Effector memory CD8-positive, alpha-beta T cell (primary cell): ENCODE data around the gene DND1.
"Not testable (repeated sequence)": the region's sequence is repeated elsewhere in the genome, so short reads cannot be mapped to it uniquely, and the experiment has no call there.

Experiments used
- ATAC-seq: fragments of 150-1000 bp; cut with Tn5 transposase; replicated peaks from 2 replicates; pipeline ENCODE4 v1.10.0; 2021; ENCODE audit warnings: mild to moderate bottlenecking, moderate library complexity
- DNase-seq, 3 experiments: peaks; one replicate each; pipeline ENCODE4 v3.0.0; 2021
- H3K27ac Mint-ChIP-seq, 2 donors: one replicate each; pipeline ENCODE4 v1.8.0; 2022; ENCODE audit warnings: mild to moderate bottlenecking in 2 of 2, mixed read lengths in 2 of 2, moderate library complexity in 2 of 2
- H3K27me3 Mint-ChIP-seq, 2 donors: one replicate each; pipeline ENCODE4 v1.8.0; 2022; ENCODE audit warnings: mixed read lengths in 2 of 2
- H3K36me3 Mint-ChIP-seq: one replicate; pipeline ENCODE4 v1.8.0; 2022; ENCODE audit warnings: mild to moderate bottlenecking, moderate library complexity, mixed read lengths; ENCODE audit not compliant: insufficient read depth
- H3K4me1 Mint-ChIP-seq, 2 donors: one replicate each; pipeline ENCODE4 v1.8.0; 2022; ENCODE audit warnings: low read depth in 2 of 2, mixed read lengths in 2 of 2
- H3K4me3 Mint-ChIP-seq, 2 donors: one replicate each; pipeline ENCODE4 v1.8.0; 2022; ENCODE audit warnings: mild to moderate bottlenecking in 2 of 2, mixed read lengths in 2 of 2, moderate library complexity in 2 of 2
- H3K9me3 Mint-ChIP-seq, 2 donors: one replicate each; pipeline ENCODE4 v1.8.0; 2022; ENCODE audit warnings: mixed read lengths in 2 of 2
- total RNA-seq, 9 experiments: gene quantifications; one replicate each; lab custom pipeline; 2026; lab: John Stamatoyannopoulos, UW

DND1 gene
- 0 to 3.6 (median 2.3) reads per million in 9 experiments for total RNA-seq

- ATAC-seq = no peak
- Mint-ChIP-seq H3K27me3 (no peaks in the 10 kb centered on the region), H3K27ac (peak within 1 kb of the TSS in 1 of 2 donors; percentile 74), H3K36me3 (peaks cover 61% of the 10 kb centered on the region), H3K4me1 (peaks cover 0 to 6% of the 10 kb centered on the region in 2 donors), H3K4me3 (no peak within 1 kb of the TSS), H3K9me3 (no peaks in the 10 kb centered on the region)
- no peak for DNase-seq
These were observed at the start of gene DND1 for GRCh38 chr5:140673187-140673976. TSS of gene DND1 (minus strand) at chr5:140673576. CDS start at chr5:140673542, 34 bp downstream.

GRCh38 chr5:140721395-140721794, 48.0 kb upstream of the DND1 start:
- not testable (repeated sequence) for H3K9me3 Mint-ChIP-seq, ATAC-seq, H3K27ac Mint-ChIP-seq, H3K4me3 Mint-ChIP-seq, DNase-seq
- Mint-ChIP-seq H3K36me3 (peaks cover 10% of the 10 kb centered on the region), H3K27me3 (peaks cover 8 to 30% of the 10 kb centered on the region in 2 donors), H3K4me1 (peaks cover 7 to 12% of the 10 kb centered on the region in 2 donors)

DNA sequence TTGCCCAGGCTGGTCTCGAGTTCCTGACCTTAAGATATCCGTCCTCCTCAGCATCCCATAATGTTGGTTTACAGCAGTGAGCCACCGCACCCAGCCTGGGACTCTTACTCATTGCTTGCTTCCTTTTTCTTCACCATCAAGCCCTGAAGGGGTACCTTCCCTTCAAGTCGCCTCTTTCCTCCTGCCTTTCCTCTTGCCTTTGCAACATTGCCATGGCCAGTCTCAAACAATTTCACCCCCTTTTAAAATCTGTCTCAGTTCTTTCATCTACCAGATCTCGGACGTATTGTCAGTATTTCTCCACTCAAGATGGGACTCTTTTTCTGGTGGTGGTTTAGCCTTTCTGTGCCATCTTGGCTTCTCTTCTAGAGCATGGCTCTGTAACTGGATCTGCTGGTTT, 47.4 kb upstream of the DND1 start:
- H3K4me1 Mint-ChIP-seq, H3K9me3 Mint-ChIP-seq, H3K4me3 Mint-ChIP-seq, ATAC-seq, H3K36me3 Mint-ChIP-seq, DNase-seq, H3K27ac Mint-ChIP-seq: not testable (repeated sequence)
- H3K27me3 Mint-ChIP-seq = peaks cover 5 to 26% of the 10 kb centered on the region in 2 donors

GRCh38 chr5:140718266-140718592, 44.9 kb upstream of the DND1 start:
- Mint-ChIP-seq H3K27ac (no peak overlapping the region), H3K36me3 (no peaks in the 10 kb centered on the region)
- ATAC-seq = no peak

DNA sequence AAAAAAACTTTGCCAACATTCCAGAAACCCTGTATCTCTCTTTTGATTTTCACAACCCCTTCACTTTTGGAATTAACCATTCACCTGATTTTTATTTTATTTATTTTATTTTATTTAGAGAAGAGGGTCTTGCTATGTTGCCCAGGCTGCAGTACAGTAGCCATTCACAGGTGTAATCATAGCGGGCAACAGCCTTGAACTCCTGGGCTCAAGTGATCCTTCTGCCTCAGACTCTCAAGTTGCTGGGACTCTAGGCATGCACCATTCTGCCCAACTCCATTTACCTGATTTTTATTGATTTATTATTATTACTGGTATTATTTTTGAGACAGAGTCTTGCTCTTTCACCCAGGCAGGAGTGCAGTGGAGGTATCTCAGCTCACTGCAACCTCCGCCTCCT, 42.9 kb upstream of the DND1 start:
- H3K4me3 Mint-ChIP-seq, H3K27me3 Mint-ChIP-seq, H3K9me3 Mint-ChIP-seq, DNase-seq, ATAC-seq, H3K27ac Mint-ChIP-seq: not testable (repeated sequence)
- peaks cover 12% of the 10 kb centered on the region for H3K36me3 Mint-ChIP-seq
- peaks cover 3 to 12% of the 10 kb centered on the region in 2 donors for H3K4me1 Mint-ChIP-seq

More at GRCh38 chr5:140718266-140718592, 44.9 kb upstream of the DND1 start:
- DNase-seq = no peak
- Mint-ChIP-seq H3K4me3 (no peak overlapping the region), H3K4me1 (peaks cover 0 to 4% of the 10 kb centered on the region in 2 donors), H3K27me3 (peaks cover 0 to 11% of the 10 kb centered on the region in 2 donors), H3K9me3 (no peaks in the 10 kb centered on the region)

- Mint-ChIP-seq H3K9me3 (no peaks in the 10 kb centered on the region), H3K36me3 (peaks cover 28% of the 10 kb centered on the region), H3K27me3 (no peaks in the 10 kb centered on the region), H3K27ac (no peak overlapping the region), H3K4me3 (no peak overlapping the region), H3K4me1 (peaks cover 11 to 16% of the 10 kb centered on the region in 2 donors)
- no peak for ATAC-seq
- no peak for DNase-seq
These were observed 40.3 kb upstream of the DND1 start for GRCh38 chr5:140713562-140714094.

DNA sequence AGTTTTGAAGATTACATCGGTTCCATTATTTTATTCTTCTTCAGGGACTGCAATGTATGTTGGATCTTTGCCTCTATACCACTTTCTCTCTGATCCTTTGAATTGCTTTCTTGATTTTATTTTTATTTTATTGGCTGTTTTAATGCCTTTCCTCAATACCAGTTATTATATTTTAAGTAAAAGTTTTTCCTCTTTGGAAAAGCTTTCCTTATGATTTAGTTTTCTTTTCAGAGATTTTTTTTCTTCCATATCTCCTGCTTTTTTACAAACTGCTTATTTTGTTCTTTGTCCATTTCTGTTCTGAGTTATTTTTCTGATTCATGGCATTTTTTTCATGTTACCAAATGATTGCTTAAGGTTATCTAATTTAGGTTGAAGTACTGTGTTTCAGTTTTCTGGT, 38.4 kb upstream of the DND1 start:
- Mint-ChIP-seq H3K27ac (peak overlapping the region; percentile 99), H3K36me3 (peaks cover 39% of the 10 kb centered on the region), H3K27me3 (no peaks in the 10 kb centered on the region), H3K4me1 (peaks cover 11 to 16% of the 10 kb centered on the region in 2 donors), H3K4me3 (peak overlapping the region; percentile 94 to 99), H3K9me3 (no peaks in the 10 kb centered on the region)
- DNase-seq = no peak
- ATAC-seq = no peak

DNA sequence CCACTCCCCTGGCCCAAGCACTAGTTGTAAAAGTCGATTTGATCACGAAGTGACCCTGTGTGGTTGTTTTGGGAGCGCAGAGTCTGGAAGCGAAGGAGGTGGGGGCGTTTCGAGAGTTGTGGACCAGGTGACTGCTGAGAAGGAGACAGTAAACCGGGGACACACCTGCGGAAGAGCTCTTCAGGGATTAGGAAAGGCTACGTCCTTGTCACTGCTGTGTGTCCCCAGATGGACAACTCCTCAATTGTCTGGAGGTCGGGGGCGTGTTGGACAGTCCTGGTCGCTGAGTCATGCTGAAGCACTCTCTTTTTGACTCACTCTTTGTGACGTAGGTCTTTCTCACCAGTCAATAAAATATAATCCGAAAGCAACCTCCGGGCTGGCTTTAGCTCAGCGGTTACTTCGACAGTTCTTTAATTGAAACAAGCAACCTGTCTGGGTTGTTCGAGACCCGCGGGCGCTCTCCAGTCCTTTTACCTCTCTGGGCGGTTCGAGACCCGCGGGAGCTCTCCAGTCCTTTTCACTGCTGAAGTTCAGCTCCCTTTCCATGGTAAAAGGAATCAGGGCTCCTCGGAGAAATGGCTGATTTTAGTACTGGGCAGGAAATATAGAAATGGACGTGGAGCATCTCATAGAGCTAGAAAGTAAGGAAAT, 37.6 kb upstream of the DND1 start:
- Mint-ChIP-seq H3K4me1 (peaks cover 11 to 16% of the 10 kb centered on the region in 2 donors), H3K4me3 (peak overlapping the region; percentile 94 to 99), H3K9me3 (no peaks in the 10 kb centered on the region), H3K27me3 (no peaks in the 10 kb centered on the region), H3K27ac (peak overlapping the region; percentile 99), H3K36me3 (peaks cover 47% of the 10 kb centered on the region)
- ATAC-seq (peak; percentile 84), DNase-seq (peak; percentile 83 to 95 (median 88))

GRCh38 chr5:140708787-140709186, 35.4 kb upstream of the DND1 start:
- H3K4me1 Mint-ChIP-seq = peaks cover 11 to 16% of the 10 kb centered on the region in 2 donors
- not testable (repeated sequence) for H3K4me3 Mint-ChIP-seq, H3K9me3 Mint-ChIP-seq, DNase-seq, H3K27me3 Mint-ChIP-seq, H3K27ac Mint-ChIP-seq, ATAC-seq
- H3K36me3 Mint-ChIP-seq = peaks cover 68% of the 10 kb centered on the region

DNA sequence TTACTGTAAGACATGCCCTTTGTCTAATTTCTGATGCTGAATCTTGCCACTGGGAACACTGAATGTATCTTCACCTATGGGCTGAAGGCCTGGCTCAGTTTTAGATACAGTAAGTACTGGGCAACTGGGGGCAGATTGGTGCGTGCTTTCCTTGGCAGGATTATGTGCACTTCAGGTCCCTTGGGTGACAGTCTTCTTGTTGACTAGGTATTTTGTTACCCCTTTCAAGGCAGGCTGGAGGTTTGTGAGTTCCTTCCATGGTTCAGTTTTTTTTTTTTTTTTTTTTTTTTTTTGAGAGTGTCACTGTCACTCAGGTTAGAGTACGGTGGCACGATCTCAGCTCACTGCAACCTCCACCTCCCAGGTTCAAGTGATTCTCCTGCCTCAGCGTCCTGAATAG, 34.4 kb upstream of the DND1 start:
- H3K4me3 Mint-ChIP-seq = no peak overlapping the region
- no peaks in the 10 kb centered on the region for H3K9me3 Mint-ChIP-seq
- ATAC-seq = no peak

GRCh38 chr5:140700177-140701144, 27.1 kb upstream of the DND1 start, which contains the start of gene ZMAT2:
TSS of gene ZMAT2 (plus strand) at chr5:140700447. CDS start at chr5:140700461, 14 bp downstream.
- ATAC-seq = peak; percentile 97
- Mint-ChIP-seq H3K4me3 (peak within 1 kb of the TSS; percentile 98 to 99), H3K27me3 (no peaks in the 10 kb centered on the region), H3K4me1 (peaks cover 17 to 25% of the 10 kb centered on the region in 2 donors), H3K27ac (peak within 1 kb of the TSS; percentile 97 to 99), H3K9me3 (no peaks in the 10 kb centered on the region), H3K36me3 (peaks cover 71% of the 10 kb centered on the region)
- DNase-seq = peak; percentile 91 to 92 (median 91)

More for the DNA sequence above, 34.4 kb upstream of the DND1 start:
- DNase-seq = no peak
- peaks cover 77% of the 10 kb centered on the region for H3K36me3 Mint-ChIP-seq
- H3K27me3 Mint-ChIP-seq = no peaks in the 10 kb centered on the region
- no peak overlapping the region for H3K27ac Mint-ChIP-seq
- H3K4me1 Mint-ChIP-seq = peaks cover 11 to 16% of the 10 kb centered on the region in 2 donors

DNA sequence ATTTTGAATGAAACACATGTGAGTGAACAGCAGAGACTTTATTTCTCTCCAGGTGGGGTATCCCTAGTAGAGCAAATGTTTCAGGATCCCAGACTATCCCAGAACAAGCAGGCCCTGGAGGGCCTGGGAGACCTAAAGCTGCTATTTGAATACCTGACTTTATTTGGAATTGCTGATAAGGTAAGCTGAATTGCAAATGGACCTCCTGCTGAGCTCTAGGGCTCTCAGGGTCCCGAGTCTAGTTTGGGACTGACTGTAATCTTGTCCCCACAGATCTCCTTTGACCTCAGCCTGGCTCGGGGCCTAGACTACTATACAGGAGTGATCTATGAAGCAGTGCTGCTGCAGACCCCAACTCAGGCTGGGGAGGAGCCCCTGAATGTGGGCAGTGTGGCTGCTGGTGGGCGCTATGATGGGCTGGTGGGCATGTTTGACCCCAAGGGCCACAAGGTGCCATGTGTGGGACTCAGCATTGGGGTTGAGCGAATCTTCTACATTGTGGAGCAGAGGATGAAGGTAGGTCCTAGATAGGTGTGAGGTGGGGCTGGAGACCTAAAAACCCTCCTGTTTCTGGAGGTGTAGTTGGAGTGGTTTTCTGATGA, 23.6 kb upstream of the DND1 start:
- no peaks in the 10 kb centered on the region for H3K9me3 Mint-ChIP-seq
- no peak for ATAC-seq

More for the DNA sequence above, 23.6 kb upstream of the DND1 start:
- Mint-ChIP-seq H3K27ac (peak overlapping the region in 1 of 2 donors; percentile 29), H3K36me3 (peaks cover 52% of the 10 kb centered on the region), H3K27me3 (no peaks in the 10 kb centered on the region), H3K4me1 (peaks cover 19 to 24% of the 10 kb centered on the region in 2 donors), H3K4me3 (no peak overlapping the region)
- DNase-seq = no peak
